Fibroblast of lung (primary cell): ENCODE measurements around the gene LRRC71.

ENCODE experiments used
- EZH2 ChIP-seq: IDR thresholded peaks from 2 replicates; pipeline ENCODE4 v1.5.1; 2012; ENCODE audit warnings: low read length, control low read depth, mild to moderate bottlenecking; ENCODE audit errors: missing control alignments
- TF ChIP-seq, protein P1 (sequence below), 2 donors: IDR thresholded peaks in 1 of 2; conservative IDR thresholded peaks in 1 of 2; 1 replicate in 1 of 2; 2 replicates in 1 of 2; pipeline ENCODE4 v1.5.1; 2011 to 2012; ENCODE audit warnings: low read length in 2 of 2, control low read depth in 1 of 2, inconsistent platforms in 1 of 2, low read depth in 1 of 2, mild to moderate bottlenecking in 1 of 2

DNA sequence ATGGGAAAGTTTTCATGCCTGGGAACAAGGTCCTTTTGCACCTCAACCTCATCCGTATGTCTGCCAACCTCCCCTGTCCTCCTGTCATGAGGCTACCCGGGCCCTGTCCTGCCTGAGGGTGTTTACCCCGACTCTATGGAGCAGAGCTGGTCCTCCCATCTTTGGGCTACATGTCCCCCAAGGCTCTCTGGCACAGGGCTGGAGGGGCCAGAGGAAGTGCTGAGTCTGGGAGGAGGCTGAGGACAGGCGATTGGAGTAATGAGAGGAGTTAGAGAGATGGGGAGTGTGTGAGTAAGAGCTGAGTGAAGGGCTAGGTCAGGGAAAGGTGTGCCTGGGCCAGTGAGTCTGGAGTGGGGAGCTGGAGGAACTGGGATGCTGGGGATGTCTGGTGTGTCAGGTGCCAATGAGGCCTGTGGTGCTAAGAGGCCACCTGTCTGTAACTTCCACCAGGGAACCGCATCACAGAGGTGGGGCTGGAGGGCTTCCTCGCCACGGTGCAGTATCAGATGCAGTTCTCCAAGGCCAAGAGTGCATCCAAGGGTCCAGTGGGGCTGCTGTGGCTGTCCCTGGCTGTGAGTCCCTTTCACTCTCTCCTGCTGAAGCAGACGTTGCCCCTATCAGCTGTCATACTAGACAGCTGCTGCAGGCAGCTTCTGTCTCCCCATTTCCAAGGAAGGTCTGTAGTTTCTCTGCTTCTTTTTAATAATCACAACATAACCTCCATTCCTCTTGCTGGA is 11.7 kb downstream of the LRRC71 start:
- TF ChIP-seq, protein P1, sequence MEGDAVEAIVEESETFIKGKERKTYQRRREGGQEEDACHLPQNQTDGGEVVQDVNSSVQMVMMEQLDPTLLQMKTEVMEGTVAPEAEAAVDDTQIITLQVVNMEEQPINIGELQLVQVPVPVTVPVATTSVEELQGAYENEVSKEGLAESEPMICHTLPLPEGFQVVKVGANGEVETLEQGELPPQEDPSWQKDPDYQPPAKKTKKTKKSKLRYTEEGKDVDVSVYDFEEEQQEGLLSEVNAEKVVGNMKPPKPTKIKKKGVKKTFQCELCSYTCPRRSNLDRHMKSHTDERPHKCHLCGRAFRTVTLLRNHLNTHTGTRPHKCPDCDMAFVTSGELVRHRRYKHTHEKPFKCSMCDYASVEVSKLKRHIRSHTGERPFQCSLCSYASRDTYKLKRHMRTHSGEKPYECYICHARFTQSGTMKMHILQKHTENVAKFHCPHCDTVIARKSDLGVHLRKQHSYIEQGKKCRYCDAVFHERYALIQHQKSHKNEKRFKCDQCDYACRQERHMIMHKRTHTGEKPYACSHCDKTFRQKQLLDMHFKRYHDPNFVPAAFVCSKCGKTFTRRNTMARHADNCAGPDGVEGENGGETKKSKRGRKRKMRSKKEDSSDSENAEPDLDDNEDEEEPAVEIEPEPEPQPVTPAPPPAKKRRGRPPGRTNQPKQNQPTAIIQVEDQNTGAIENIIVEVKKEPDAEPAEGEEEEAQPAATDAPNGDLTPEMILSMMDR (conservative IDR thresholded peaks at IDR 0.05 in 1 of 2, IDR thresholded peaks at IDR 0.05 in 1 of 2; ENCODE audit: low read depth in 1 of 2, low read length in 2 of 2) = no peak
- no peak for TF ChIP-seq EZH2
